ENCODE measurements around the gene PGLYRP2.

DNA sequence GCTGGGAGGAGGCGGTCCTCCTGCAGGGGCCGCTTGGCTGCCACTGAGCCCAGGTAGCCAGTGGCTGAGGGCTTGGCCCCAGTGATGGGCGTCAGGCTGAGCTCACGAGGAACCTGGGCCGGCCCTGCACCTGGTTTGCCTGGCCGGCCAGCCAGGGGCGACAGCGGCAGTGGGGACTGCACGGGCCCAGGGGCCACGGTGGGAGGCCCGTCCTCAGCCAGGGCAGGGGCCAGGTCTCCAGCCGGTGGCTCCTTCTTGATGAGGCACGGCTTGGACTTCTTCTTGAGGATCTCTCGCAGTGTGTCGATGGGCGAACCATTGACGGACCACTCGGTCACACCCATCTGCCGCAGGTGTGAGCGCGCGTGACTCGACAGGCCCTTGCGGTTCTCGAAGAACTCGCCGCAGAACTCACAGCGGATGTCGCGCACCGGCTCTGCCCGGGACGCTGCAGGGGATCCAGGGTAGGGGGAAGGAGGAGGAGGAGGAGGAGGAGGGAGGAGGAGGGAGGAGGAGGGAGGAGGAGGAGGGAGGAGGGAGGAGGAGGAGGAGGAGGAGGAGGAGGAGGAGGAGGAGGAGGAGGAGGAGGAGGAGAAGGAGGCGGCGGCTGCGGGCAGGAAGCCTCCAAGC, 53.9 kb downstream of the PGLYRP2 start:
- TF ChIP-seq, protein P1, sequence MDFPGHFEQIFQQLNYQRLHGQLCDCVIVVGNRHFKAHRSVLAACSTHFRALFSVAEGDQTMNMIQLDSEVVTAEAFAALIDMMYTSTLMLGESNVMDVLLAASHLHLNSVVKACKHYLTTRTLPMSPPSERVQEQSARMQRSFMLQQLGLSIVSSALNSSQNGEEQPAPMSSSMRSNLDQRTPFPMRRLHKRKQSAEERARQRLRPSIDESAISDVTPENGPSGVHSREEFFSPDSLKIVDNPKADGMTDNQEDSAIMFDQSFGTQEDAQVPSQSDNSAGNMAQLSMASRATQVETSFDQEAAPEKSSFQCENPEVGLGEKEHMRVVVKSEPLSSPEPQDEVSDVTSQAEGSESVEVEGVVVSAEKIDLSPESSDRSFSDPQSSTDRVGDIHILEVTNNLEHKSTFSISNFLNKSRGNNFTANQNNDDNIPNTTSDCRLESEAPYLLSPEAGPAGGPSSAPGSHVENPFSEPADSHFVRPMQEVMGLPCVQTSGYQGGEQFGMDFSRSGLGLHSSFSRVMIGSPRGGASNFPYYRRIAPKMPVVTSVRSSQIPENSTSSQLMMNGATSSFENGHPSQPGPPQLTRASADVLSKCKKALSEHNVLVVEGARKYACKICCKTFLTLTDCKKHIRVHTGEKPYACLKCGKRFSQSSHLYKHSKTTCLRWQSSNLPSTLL (IDR thresholded peaks at IDR 0.05) = no peak
- TF ChIP-seq TAF1 (IDR thresholded peaks at IDR 0.05; ENCODE audit: control insufficient read depth, extremely low read depth, insufficient read depth, low read length, severe bottlenecking) (no peak), ZNF57 (CRISPR knock-in tag; IDR thresholded peaks at IDR 0.05) (no peak)
- TF ChIP-seq, protein P2, sequence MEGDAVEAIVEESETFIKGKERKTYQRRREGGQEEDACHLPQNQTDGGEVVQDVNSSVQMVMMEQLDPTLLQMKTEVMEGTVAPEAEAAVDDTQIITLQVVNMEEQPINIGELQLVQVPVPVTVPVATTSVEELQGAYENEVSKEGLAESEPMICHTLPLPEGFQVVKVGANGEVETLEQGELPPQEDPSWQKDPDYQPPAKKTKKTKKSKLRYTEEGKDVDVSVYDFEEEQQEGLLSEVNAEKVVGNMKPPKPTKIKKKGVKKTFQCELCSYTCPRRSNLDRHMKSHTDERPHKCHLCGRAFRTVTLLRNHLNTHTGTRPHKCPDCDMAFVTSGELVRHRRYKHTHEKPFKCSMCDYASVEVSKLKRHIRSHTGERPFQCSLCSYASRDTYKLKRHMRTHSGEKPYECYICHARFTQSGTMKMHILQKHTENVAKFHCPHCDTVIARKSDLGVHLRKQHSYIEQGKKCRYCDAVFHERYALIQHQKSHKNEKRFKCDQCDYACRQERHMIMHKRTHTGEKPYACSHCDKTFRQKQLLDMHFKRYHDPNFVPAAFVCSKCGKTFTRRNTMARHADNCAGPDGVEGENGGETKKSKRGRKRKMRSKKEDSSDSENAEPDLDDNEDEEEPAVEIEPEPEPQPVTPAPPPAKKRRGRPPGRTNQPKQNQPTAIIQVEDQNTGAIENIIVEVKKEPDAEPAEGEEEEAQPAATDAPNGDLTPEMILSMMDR (IDR thresholded peaks at IDR 0.05 in 2 of 3, conservative IDR thresholded peaks at IDR 0.05 in 1 of 3; ENCODE audit: insufficient read depth in 2 of 3, low read depth in 1 of 3, low read length in 3 of 3) = no peak
